ENCODE results near the gene SPATA25.

GRCh38 chr20:45845452-45845851 is 42.0 kb downstream of the SPATA25 start:
- TF ChIP-seq CTCF (IDR thresholded peaks at IDR 0.05; ENCODE audit: low read depth, low read length) (no peak), EZH2phosphoT487 (IDR thresholded peaks at IDR 0.05; ENCODE audit: low read depth) (no peak)

All from OCI-LY3 (cell line).